ENCODE measurements around the gene PKP2.
"Not testable (repeated sequence)": the region's sequence is repeated elsewhere in the genome, so short reads cannot be mapped to it uniquely, and the experiment has no call there.

Gene PKP2

DNA sequence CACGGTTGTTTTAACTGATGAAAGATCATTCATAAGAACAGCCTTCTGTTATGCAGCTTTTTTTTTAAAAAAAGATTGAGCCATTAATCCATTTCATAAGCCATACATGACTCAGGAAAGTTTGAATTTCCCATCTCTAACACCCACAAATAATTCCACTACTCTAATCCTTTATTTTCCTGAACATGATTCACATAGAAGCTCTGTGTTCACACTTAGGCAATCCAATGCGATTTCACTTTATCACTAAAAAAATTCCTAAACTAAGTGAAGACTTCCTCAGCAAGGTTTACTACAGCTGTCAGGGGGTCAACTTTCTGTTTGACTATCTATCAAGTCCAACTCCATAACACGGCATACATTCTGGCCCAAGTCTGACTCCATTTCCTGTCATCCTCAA, 25.9 kb downstream of the PKP2 start:
- POLR2A ChIA-PET: no interaction called here
- CTCF ChIA-PET: no interaction called here
- no peak overlapping the region for H3K4me3 ChIP-seq (ENCODE audit: low read depth, low read length)
- TF ChIP-seq, protein P1, sequence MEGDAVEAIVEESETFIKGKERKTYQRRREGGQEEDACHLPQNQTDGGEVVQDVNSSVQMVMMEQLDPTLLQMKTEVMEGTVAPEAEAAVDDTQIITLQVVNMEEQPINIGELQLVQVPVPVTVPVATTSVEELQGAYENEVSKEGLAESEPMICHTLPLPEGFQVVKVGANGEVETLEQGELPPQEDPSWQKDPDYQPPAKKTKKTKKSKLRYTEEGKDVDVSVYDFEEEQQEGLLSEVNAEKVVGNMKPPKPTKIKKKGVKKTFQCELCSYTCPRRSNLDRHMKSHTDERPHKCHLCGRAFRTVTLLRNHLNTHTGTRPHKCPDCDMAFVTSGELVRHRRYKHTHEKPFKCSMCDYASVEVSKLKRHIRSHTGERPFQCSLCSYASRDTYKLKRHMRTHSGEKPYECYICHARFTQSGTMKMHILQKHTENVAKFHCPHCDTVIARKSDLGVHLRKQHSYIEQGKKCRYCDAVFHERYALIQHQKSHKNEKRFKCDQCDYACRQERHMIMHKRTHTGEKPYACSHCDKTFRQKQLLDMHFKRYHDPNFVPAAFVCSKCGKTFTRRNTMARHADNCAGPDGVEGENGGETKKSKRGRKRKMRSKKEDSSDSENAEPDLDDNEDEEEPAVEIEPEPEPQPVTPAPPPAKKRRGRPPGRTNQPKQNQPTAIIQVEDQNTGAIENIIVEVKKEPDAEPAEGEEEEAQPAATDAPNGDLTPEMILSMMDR (IDR thresholded peaks at IDR 0.05; ENCODE audit: insufficient read depth, low read length, missing control alignments): no peak
- DNase-seq (ENCODE audit: low read depth, low spot score): no peak

GRCh38 chr12:32868885-32869284, 27.7 kb downstream of the PKP2 start:
- H3K4me3 ChIP-seq (ENCODE audit: low read depth, low read length): no peak overlapping the region
- TF ChIP-seq, protein P1 (IDR thresholded peaks at IDR 0.05; ENCODE audit: insufficient read depth, low read length, missing control alignments): no peak
- POLR2A ChIA-PET: no interaction called here
- CTCF ChIA-PET: no interaction called here
- no peak for DNase-seq (ENCODE audit: low read depth, low spot score)

DNA sequence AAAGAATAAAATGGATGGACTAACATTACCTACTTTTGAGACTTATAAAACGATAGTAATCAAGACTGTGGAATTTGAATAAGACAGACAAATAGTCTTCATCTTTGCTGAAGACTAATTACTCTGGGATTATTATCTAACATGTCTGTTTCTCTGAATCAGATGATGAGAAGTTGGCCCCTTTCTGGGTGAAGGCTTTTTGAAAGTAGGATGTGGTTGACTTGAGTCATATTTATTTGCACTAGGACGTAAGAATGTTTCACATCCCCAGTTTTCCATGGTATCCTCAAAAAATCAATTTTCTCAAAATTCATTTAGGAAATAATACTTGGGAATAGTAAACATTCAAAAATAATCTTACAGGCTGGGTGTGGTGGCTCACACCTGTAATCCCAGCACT, 31.8 kb downstream of the PKP2 start:
- DNase-seq (ENCODE audit: low read depth, low spot score): no peak
- ChIA-PET POLR2A (no interaction called here), CTCF (no interaction called here)
- TF ChIP-seq, protein P1 (IDR thresholded peaks at IDR 0.05; ENCODE audit: insufficient read depth, low read length, missing control alignments): no peak
- H3K4me3 ChIP-seq (ENCODE audit: low read depth, low read length): no peak overlapping the region

- H3K4me3 ChIP-seq (ENCODE audit: low read depth, low read length): no peak overlapping the region
- TF ChIP-seq, protein P1 (IDR thresholded peaks at IDR 0.05; ENCODE audit: insufficient read depth, low read length, missing control alignments): no peak
- ChIA-PET POLR2A (no interaction called here), CTCF (no interaction called here)
- DNase-seq (ENCODE audit: low read depth, low spot score): no peak
Observed at GRCh38 chr12:32863128-32863527, 33.4 kb downstream of the PKP2 start.

DNA sequence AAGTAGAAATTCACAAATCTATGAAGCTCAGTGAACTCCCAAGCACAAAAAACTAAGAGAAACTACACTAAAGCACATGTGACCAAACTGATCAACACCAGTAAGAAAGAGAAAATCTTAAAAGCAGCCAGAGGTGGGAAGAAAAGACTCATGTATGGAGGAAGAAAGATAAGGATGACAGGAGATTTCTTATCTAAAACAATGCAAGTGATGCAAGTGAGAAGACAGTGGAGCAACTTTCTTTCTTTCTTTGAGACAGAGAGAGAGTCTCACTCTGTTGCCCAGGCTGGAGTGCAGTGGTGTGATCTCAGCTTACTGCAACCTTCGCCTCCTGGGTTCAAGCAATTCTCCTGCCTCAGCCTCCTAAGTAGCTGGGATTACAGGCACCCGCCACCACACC, 34.9 kb downstream of the PKP2 start:
- POLR2A ChIA-PET; H3K4me3 ChIP-seq (ENCODE audit: low read depth, low read length); CTCF ChIA-PET; DNase-seq (ENCODE audit: low read depth, low spot score): not testable (repeated sequence)

GRCh38 chr12:32860192-32860591, 36.4 kb downstream of the PKP2 start:
- ChIA-PET CTCF (no interaction called here), POLR2A (interaction anchor here (0.6 kb wide), 1 partner anchor 86 kb away, joined by 3 read pairs; no protein-coding TSS in a partner anchor)
- TF ChIP-seq, protein P1 (IDR thresholded peaks at IDR 0.05; ENCODE audit: insufficient read depth, low read length, missing control alignments): no peak
- no peak for DNase-seq (ENCODE audit: low read depth, low spot score)
- no peak overlapping the region for H3K4me3 ChIP-seq (ENCODE audit: low read depth, low read length)

- POLR2A ChIA-PET: no interaction called here
- no peak overlapping the region for H3K4me3 ChIP-seq (ENCODE audit: low read depth, low read length)
- TF ChIP-seq, protein P1 (IDR thresholded peaks at IDR 0.05; ENCODE audit: insufficient read depth, low read length, missing control alignments): no peak
- no peak for DNase-seq (ENCODE audit: low read depth, low spot score)
- CTCF ChIA-PET: no interaction called here
Observed at GRCh38 chr12:32859389-32859788, 37.2 kb downstream of the PKP2 start.
